WTC11 (cell line): ENCODE results near the gene GALR3. TPM values are rescaled to one million over a fixed set of nuclear protein-coding genes. Genes with fewer than 3 reads are reported as not detected.

Experiments
- ARID4B ChIP-seq: sonication (generic); formaldehyde crosslinking; IDR thresholded peaks from 2 replicates; pipeline ENCODE4 v1.8.0; 2023; ENCODE audit warnings: missing genetic modification reagents, mild to moderate bottlenecking, borderline replicate concordance
- CREB1 ChIP-seq: sonication (generic); formaldehyde crosslinking; IDR thresholded peaks from 2 replicates; pipeline ENCODE4 v1.8.0; 2023; ENCODE audit warnings: mild to moderate bottlenecking, missing genetic modification reagents
- ELF4 ChIP-seq: sonication (generic); formaldehyde crosslinking; IDR thresholded peaks from 2 replicates; pipeline ENCODE4 v1.8.1; 2022; ENCODE audit warnings: low read depth, mild to moderate bottlenecking, moderate library complexity, missing genetic modification reagents
- EMX1 ChIP-seq: fragments of 250-450 bp; sonication (Bioruptor Pico); IDR thresholded peaks from 2 replicates; pipeline ENCODE4 v1.8.0; 2021; ENCODE audit warnings: mild to moderate bottlenecking
- FOXP1 ChIP-seq: sonication (generic); formaldehyde crosslinking; IDR thresholded peaks from 2 replicates; pipeline ENCODE4 v1.8.0; 2022; ENCODE audit warnings: missing genetic modification reagents, mild to moderate bottlenecking, moderate library complexity, borderline replicate concordance
- FOXP4 ChIP-seq: sonication (generic); formaldehyde crosslinking; IDR thresholded peaks from 2 replicates; pipeline ENCODE4 v1.8.0; 2022; ENCODE audit warnings: mild to moderate bottlenecking, missing genetic modification reagents
- GABPB1 ChIP-seq: sonication (generic); formaldehyde crosslinking; IDR thresholded peaks from 2 replicates; pipeline ENCODE4 v1.8.1; 2023; ENCODE audit warnings: mild to moderate bottlenecking, missing genetic modification reagents
- MYBL2 ChIP-seq: sonication (generic); formaldehyde crosslinking; IDR thresholded peaks from 2 replicates; pipeline ENCODE4 v1.8.1; 2023; ENCODE audit warnings: mild to moderate bottlenecking, moderate library complexity, missing genetic modification reagents
- NFE2L1 ChIP-seq: sonication (generic); formaldehyde crosslinking; IDR thresholded peaks from 2 replicates; pipeline ENCODE4 v1.8.1; 2023; ENCODE audit warnings: missing genetic modification reagents
- NFYB ChIP-seq: sonication (generic); formaldehyde crosslinking; conservative IDR thresholded peaks from 2 replicates; pipeline ENCODE4 v1.8.0; 2022; ENCODE audit warnings: low read depth, missing genetic modification reagents
- NR2C2 ChIP-seq: sonication (generic); formaldehyde crosslinking; IDR thresholded peaks from 2 replicates; pipeline ENCODE4 v1.8.0; 2022; ENCODE audit warnings: mild to moderate bottlenecking, missing genetic modification reagents
- NR3C1 ChIP-seq: sonication (generic); formaldehyde crosslinking; conservative IDR thresholded peaks from 2 replicates; pipeline ENCODE4 v1.8.1; 2023; ENCODE audit warnings: low read depth, mild to moderate bottlenecking, missing genetic modification reagents
- PRRX2 ChIP-seq: fragments of 250-450 bp; sonication (Bioruptor Pico); IDR thresholded peaks from 2 replicates; pipeline ENCODE4 v1.8.0; 2021; ENCODE audit warnings: mild to moderate bottlenecking
- RELA ChIP-seq: sonication (generic); formaldehyde crosslinking; IDR thresholded peaks from 2 replicates; pipeline ENCODE4 v1.8.1; 2022; ENCODE audit warnings: missing genetic modification reagents, mild to moderate bottlenecking, borderline replicate concordance
- RORB ChIP-seq: fragments of 250-450 bp; sonication (Bioruptor Pico); IDR thresholded peaks from 2 replicates; pipeline ENCODE4 v1.9.0; 2021; ENCODE audit warnings: mild to moderate bottlenecking
- SMAD3 ChIP-seq: sonication (generic); formaldehyde crosslinking; IDR thresholded peaks from 2 replicates; pipeline ENCODE4 v1.8.0; 2022; ENCODE audit warnings: missing genetic modification reagents, mild to moderate bottlenecking, borderline replicate concordance
- TEAD1 ChIP-seq: sonication (generic); formaldehyde crosslinking; IDR thresholded peaks from 2 replicates; pipeline ENCODE4 v1.8.0; 2022; ENCODE audit warnings: mild to moderate bottlenecking, missing genetic modification reagents
- TP53 ChIP-seq: sonication (generic); formaldehyde crosslinking; IDR thresholded peaks from 2 replicates; pipeline ENCODE4 v1.8.1; 2023; ENCODE audit warnings: mild to moderate bottlenecking, missing genetic modification reagents
- ZNF232 ChIP-seq: sonication (generic); formaldehyde crosslinking; IDR thresholded peaks from 2 replicates; pipeline ENCODE4 v1.8.0; 2022; ENCODE audit warnings: mild to moderate bottlenecking, missing genetic modification reagents
- ZNF317 ChIP-seq: sonication (generic); formaldehyde crosslinking; IDR thresholded peaks from 2 replicates; pipeline ENCODE4 v1.8.1; 2023; ENCODE audit warnings: low read depth, mild to moderate bottlenecking, moderate library complexity, missing genetic modification reagents, borderline replicate concordance
- total RNA-seq: library from RNA; stranded (reverse); gene quantifications from 3 replicates; pipeline ENCODE4 v1.2.3, GENCODE V29; 2021
- TF ChIP-seq, protein P1 (sequence below): sonication (generic); formaldehyde crosslinking; conservative IDR thresholded peaks from 2 replicates; pipeline ENCODE4 v1.8.1; 2023; ENCODE audit warnings: mild to moderate bottlenecking, low read depth, missing genetic modification reagents, moderate library complexity
- TF ChIP-seq, protein P2 (sequence below): sonication (generic); formaldehyde crosslinking; IDR thresholded peaks from 2 replicates; pipeline ENCODE4 v1.8.0; 2022; ENCODE audit warnings: mild to moderate bottlenecking, missing genetic modification reagents
- TF ChIP-seq, protein P3 (sequence below): fragments of 250-450 bp; sonication (Bioruptor Pico); IDR thresholded peaks from 2 replicates; pipeline ENCODE4 v1.9.0; 2021; ENCODE audit warnings: mild to moderate bottlenecking
- TF ChIP-seq, protein P4 (sequence below): sonication (generic); formaldehyde crosslinking; IDR thresholded peaks from 2 replicates; pipeline ENCODE4 v1.8.1; 2023; ENCODE audit warnings: mild to moderate bottlenecking, missing genetic modification reagents, moderate library complexity

GALR3 gene
- total RNA-seq, 1 experiment from 2014 or later = 0.79 TPM

- peak; percentile 80; the same call in 1 of the 2 replicates for TF ChIP-seq ARID4B (CRISPR knock-in tag)
- peak; percentile 73 for TF ChIP-seq FOXP1
- TF ChIP-seq SMAD3 (CRISPR knock-in tag) = peak; percentile 89; the same call in 1 of the 2 replicates
- peak; percentile 20; the same call in 1 of the 2 replicates for TF ChIP-seq GABPB1 (CRISPR knock-in tag)
- TF ChIP-seq NFYB = peak; percentile 92
- TF ChIP-seq, protein P1, sequence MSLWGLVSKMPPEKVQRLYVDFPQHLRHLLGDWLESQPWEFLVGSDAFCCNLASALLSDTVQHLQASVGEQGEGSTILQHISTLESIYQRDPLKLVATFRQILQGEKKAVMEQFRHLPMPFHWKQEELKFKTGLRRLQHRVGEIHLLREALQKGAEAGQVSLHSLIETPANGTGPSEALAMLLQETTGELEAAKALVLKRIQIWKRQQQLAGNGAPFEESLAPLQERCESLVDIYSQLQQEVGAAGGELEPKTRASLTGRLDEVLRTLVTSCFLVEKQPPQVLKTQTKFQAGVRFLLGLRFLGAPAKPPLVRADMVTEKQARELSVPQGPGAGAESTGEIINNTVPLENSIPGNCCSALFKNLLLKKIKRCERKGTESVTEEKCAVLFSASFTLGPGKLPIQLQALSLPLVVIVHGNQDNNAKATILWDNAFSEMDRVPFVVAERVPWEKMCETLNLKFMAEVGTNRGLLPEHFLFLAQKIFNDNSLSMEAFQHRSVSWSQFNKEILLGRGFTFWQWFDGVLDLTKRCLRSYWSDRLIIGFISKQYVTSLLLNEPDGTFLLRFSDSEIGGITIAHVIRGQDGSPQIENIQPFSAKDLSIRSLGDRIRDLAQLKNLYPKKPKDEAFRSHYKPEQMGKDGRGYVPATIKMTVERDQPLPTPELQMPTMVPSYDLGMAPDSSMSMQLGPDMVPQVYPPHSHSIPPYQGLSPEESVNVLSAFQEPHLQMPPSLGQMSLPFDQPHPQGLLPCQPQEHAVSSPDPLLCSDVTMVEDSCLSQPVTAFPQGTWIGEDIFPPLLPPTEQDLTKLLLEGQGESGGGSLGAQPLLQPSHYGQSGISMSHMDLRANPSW = no peak
- peak; percentile 50; the same call in 1 of the 2 replicates for TF ChIP-seq RELA (CRISPR knock-in tag)
- TF ChIP-seq, protein P2, sequence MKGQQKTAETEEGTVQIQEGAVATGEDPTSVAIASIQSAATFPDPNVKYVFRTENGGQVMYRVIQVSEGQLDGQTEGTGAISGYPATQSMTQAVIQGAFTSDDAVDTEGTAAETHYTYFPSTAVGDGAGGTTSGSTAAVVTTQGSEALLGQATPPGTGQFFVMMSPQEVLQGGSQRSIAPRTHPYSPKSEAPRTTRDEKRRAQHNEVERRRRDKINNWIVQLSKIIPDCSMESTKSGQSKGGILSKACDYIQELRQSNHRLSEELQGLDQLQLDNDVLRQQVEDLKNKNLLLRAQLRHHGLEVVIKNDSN (CRISPR knock-in tag) = peak; percentile 77; the same call in 1 of the 2 replicates
- TF ChIP-seq NFE2L1 (CRISPR knock-in tag) = no peak; the same call in 1 of the 2 replicates
- TF ChIP-seq NR2C2 = no peak
- TF ChIP-seq EMX1 (CRISPR knock-in tag) = no peak; the same call in 1 of the 2 replicates
- no peak for TF ChIP-seq ZNF317 (CRISPR knock-in tag)
- TF ChIP-seq, protein P3, sequence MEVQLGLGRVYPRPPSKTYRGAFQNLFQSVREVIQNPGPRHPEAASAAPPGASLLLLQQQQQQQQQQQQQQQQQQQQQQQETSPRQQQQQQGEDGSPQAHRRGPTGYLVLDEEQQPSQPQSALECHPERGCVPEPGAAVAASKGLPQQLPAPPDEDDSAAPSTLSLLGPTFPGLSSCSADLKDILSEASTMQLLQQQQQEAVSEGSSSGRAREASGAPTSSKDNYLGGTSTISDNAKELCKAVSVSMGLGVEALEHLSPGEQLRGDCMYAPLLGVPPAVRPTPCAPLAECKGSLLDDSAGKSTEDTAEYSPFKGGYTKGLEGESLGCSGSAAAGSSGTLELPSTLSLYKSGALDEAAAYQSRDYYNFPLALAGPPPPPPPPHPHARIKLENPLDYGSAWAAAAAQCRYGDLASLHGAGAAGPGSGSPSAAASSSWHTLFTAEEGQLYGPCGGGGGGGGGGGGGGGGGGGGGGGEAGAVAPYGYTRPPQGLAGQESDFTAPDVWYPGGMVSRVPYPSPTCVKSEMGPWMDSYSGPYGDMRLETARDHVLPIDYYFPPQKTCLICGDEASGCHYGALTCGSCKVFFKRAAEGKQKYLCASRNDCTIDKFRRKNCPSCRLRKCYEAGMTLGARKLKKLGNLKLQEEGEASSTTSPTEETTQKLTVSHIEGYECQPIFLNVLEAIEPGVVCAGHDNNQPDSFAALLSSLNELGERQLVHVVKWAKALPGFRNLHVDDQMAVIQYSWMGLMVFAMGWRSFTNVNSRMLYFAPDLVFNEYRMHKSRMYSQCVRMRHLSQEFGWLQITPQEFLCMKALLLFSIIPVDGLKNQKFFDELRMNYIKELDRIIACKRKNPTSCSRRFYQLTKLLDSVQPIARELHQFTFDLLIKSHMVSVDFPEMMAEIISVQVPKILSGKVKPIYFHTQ (CRISPR knock-in tag) = no peak
- 0 out of 2 replicates have a peak, but pooled peaks have one; percentile 67 for TF ChIP-seq MYBL2
- TF ChIP-seq ELF4 (CRISPR knock-in tag) = no peak
- peak; percentile 8; the same call in 1 of the 2 replicates for TF ChIP-seq TEAD1 (CRISPR knock-in tag)
- TF ChIP-seq FOXP4 (CRISPR knock-in tag) = no peak
- TF ChIP-seq, protein P4, sequence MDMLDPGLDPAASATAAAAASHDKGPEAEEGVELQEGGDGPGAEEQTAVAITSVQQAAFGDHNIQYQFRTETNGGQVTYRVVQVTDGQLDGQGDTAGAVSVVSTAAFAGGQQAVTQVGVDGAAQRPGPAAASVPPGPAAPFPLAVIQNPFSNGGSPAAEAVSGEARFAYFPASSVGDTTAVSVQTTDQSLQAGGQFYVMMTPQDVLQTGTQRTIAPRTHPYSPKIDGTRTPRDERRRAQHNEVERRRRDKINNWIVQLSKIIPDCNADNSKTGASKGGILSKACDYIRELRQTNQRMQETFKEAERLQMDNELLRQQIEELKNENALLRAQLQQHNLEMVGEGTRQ (CRISPR knock-in tag) = peak; percentile 83
- TF ChIP-seq TP53 = peak; percentile 67; the same call in 1 of the 2 replicates
- 0 out of 2 replicates have a peak, but pooled peaks have one; percentile 26 for TF ChIP-seq PRRX2
- TF ChIP-seq RORB (CRISPR knock-in tag) = no peak
- TF ChIP-seq ZNF232 (CRISPR knock-in tag) = peak; percentile 66; the same call in 1 of the 2 replicates
- TF ChIP-seq CREB1 (CRISPR knock-in tag) = no peak
- no peak for TF ChIP-seq NR3C1 (CRISPR knock-in tag)
These were observed 15.5 kb upstream of the GALR3 start, which contains the start of gene GCAT (continued) for GRCh38 chr22:37807410-37808293.
